GM13977 (cell line): ENCODE data around the gene ZBED5.

Experiments
- DNase-seq: peaks from one replicate; pipeline ENCODE4 v3.0.0; 2012; ENCODE audit warnings: low spot score
- in situ Hi-C: fragments of 300-500 bp; cut with MboI; formaldehyde crosslinking; loops from one replicate; pipeline ENCODE4 v1.12.0; 2022; ENCODE audit warnings: low sequenced_read_pairs, low pct_unique_long_range_greater_than_20kb, mixed read lengths, inconsistent platforms; ENCODE audit not compliant: unreplicated experiment
- TF ChIP-seq, protein P1 (sequence below): IDR thresholded peaks from 2 replicates; pipeline ENCODE4 v1.5.1; 2012; ENCODE audit warnings: mild to moderate bottlenecking, control low read depth; ENCODE audit not compliant: insufficient read depth; ENCODE audit errors: extremely low read depth, missing control alignments

Gene ZBED5

DNA sequence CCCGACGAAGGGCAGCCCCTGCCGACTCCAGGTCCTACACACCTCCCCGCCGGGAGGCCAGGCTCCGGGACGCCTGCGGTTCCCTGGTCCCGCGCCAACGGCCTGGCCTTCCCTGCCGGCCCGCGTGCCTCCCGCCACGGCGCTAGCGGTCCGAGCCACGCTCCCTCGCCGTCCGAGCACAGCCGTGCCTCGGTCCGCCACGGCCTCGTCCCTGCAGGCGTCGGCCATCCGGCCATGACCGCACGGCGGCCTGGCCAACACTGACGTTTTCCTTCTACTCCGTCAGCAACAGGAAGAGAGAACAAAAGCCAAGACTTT is 49.7 kb downstream of the ZBED5 start:
- DNase-seq, result no peak

DNA sequence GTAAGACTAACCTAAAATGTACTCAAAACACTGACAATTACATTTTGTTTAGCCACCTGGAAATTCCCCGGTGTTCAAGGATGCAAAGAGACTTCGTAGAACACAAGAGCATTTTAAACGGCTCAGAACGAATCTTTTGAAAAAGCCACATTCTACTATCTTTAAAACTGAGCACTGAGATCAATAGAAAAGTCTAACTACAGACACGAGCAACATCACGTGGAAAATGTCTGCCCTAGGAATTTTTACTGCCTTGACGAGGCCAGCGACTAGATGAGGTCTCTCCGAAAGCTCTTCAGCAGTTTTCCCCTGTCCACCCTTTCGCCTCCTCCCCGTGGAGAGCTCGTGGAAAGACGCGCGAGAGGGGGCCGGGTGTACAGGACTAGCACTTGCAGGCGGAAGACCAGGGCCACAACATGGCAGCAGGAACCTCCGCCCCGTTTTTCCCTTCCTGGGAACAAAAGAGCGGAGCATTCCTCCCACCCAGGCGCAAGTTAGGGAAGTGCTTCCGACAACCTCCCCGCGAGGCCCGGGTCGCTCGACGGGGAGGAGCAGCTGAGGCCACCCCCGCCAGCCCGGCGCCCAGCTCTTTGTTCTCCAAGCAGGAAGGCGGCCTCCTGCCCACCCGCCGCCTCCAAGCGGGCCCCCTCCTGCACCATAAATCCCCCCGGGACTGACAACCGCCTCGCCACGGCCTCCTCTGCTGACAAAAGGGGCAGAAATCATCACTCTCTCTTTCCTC is 50.2 kb downstream of the ZBED5 start:
- TF ChIP-seq, protein P1, sequence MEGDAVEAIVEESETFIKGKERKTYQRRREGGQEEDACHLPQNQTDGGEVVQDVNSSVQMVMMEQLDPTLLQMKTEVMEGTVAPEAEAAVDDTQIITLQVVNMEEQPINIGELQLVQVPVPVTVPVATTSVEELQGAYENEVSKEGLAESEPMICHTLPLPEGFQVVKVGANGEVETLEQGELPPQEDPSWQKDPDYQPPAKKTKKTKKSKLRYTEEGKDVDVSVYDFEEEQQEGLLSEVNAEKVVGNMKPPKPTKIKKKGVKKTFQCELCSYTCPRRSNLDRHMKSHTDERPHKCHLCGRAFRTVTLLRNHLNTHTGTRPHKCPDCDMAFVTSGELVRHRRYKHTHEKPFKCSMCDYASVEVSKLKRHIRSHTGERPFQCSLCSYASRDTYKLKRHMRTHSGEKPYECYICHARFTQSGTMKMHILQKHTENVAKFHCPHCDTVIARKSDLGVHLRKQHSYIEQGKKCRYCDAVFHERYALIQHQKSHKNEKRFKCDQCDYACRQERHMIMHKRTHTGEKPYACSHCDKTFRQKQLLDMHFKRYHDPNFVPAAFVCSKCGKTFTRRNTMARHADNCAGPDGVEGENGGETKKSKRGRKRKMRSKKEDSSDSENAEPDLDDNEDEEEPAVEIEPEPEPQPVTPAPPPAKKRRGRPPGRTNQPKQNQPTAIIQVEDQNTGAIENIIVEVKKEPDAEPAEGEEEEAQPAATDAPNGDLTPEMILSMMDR, result no peak
- in situ Hi-C loops, result no loop called here
- no peak for DNase-seq

More for the DNA sequence above, 49.7 kb downstream of the ZBED5 start:
- in situ Hi-C loops, result no loop called here
- TF ChIP-seq, protein P1, result no peak

DNA sequence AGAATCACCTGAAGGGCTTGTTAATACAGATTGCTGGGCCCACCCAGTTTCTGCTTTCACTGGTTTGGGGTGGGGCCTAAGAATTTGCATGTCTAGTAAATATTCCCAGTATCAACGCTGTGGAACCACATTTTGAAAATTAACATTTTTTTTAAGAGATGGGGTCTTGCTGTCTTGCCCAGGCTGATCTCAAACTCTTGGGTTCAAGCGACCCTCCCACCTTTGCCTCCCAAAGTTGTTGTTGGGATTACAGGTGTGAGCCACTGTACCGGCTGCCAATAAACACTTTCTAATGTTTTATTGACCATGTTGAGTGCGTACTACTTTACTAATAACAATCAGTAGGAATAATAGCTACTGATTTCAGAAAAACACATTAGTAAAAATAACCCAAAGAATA is 51.6 kb downstream of the ZBED5 start:
- in situ Hi-C loops, result no loop called here
- no peak for DNase-seq
- TF ChIP-seq, protein P1, result no peak

DNA sequence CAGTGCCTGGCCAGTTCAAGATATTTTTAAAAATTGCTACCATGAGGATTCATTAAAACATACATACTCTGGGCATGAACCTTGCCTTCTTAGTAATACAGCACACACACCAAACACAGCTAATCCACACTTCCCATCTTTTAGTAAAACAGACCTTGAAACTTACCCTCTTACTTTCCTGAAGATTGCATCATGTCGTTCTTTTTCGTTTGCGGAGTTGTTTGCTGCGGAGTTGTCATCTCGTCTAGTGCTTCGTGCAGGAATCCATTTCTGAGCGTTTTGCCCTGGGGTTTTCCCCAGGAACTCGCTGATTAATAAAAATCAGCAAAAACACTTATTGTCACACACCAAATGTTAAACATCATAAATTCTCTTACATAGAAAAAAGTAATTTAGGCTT is 52.1 kb downstream of the ZBED5 start:
- no peak for DNase-seq
- TF ChIP-seq, protein P1, result no peak
- in situ Hi-C loops, result no loop called here

DNA sequence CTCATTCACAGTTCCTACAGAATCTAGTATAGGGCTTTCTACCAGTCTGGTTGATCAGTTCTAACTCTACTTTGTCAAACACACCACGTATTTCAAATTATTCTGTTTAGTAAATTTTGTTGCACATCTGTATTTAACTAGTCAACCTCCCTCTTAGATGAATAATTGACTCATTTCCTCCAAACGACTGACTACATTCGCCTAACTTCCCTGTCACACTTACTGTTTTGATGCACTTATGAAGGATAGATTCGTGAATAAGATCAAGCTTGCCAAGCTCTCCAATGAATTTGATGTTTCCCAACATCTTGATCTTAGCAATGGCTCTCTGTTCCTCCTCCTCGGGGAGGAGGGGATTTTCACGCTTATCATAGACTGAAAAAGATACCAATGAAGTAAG is 54.2 kb downstream of the ZBED5 start:
- DNase-seq, result no peak
- TF ChIP-seq, protein P1, result no peak
- in situ Hi-C loops, result no loop called here
